WTC11 (cell line): Measurements from ENCODE around the gene DBNL.
"Not testable (repeated sequence)": the region's sequence is repeated elsewhere in the genome, so short reads cannot be mapped to it uniquely, and the experiment has no call there.

Experiments
- CTCF ChIP-seq: fragments of 200-600 bp; IDR thresholded peaks from 2 replicates; pipeline ENCODE4 v1.8.0; 2022; ENCODE audit warnings: antibody characterized with exemption
- ESRRA ChIP-seq: sonication (generic); formaldehyde crosslinking; IDR thresholded peaks from 2 replicates; pipeline ENCODE4 v1.8.1; 2022; ENCODE audit warnings: mild to moderate bottlenecking, missing genetic modification reagents, borderline replicate concordance
- GRHL2 ChIP-seq: fragments of 250-450 bp; sonication (Bioruptor Pico); IDR thresholded peaks from 2 replicates; pipeline ENCODE4 v1.8.0; 2022; ENCODE audit warnings: mild to moderate bottlenecking, moderate library complexity; ENCODE audit not compliant: insufficient replicate concordance, severe bottlenecking
- GTF2I ChIP-seq: fragments of 250-450 bp; sonication (Bioruptor Pico); conservative IDR thresholded peaks from 2 replicates; pipeline ENCODE4 v1.4.0; 2021; ENCODE audit warnings: mild to moderate bottlenecking
- RORB ChIP-seq: fragments of 250-450 bp; sonication (Bioruptor Pico); IDR thresholded peaks from 2 replicates; pipeline ENCODE4 v1.9.0; 2021; ENCODE audit warnings: mild to moderate bottlenecking
- STAT6 ChIP-seq: sonication (generic); formaldehyde crosslinking; conservative IDR thresholded peaks from 2 replicates; pipeline ENCODE4 v1.8.1; 2023; ENCODE audit warnings: mild to moderate bottlenecking, low read depth, missing genetic modification reagents, moderate library complexity
- USF1 ChIP-seq: sonication (generic); formaldehyde crosslinking; IDR thresholded peaks from 2 replicates; pipeline ENCODE4 v1.8.0; 2022; ENCODE audit warnings: mild to moderate bottlenecking, missing genetic modification reagents
- ZNF138 ChIP-seq: sonication (generic); formaldehyde crosslinking; conservative IDR thresholded peaks from 2 replicates; pipeline ENCODE4 v1.8.1; 2022; ENCODE audit warnings: mild to moderate bottlenecking, moderate library complexity, missing genetic modification reagents
- TF ChIP-seq, protein P1 (sequence below): sonication (generic); formaldehyde crosslinking; IDR thresholded peaks from 2 replicates; pipeline ENCODE4 v1.8.0; 2023; ENCODE audit warnings: missing genetic modification reagents

DNA sequence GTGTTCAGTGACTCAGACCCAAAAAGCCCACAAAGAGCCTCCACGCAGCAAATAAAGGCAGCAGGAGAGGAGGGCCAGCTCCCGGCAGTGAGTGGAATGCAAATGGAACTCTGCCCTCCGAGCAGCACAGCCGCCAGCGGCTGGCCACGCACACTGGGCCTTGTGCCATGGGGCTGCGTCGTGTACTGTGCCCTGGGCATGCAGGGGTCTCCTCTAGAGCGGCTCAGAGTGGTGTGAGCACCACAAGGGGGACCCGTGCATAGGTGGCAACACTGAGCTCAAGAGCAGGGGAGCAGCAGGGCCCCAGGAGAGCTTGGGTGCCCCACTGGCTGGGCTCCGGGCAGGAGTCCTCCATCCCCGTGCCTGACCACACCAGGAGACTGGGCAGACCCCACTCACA lies 29.4 kb upstream of the DBNL start:
- not testable (repeated sequence) for TF ChIP-seq GTF2I (CRISPR knock-in tag); ESRRA (CRISPR knock-in tag); CTCF; RORB (CRISPR knock-in tag); USF1 (CRISPR knock-in tag); GRHL2 (CRISPR knock-in tag); STAT6 (CRISPR knock-in tag); ZNF138 (CRISPR knock-in tag)
- TF ChIP-seq, protein P1, sequence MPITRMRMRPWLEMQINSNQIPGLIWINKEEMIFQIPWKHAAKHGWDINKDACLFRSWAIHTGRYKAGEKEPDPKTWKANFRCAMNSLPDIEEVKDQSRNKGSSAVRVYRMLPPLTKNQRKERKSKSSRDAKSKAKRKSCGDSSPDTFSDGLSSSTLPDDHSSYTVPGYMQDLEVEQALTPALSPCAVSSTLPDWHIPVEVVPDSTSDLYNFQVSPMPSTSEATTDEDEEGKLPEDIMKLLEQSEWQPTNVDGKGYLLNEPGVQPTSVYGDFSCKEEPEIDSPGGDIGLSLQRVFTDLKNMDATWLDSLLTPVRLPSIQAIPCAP: not testable (repeated sequence)
